Esophagus squamous epithelium (tissue), 5 donors: Measurements from ENCODE around the gene CACNA1D. TPM values are rescaled to one million over a fixed set of nuclear protein-coding genes. Genes with fewer than 3 reads are reported as not detected.

Source experiments
- DNase-seq: peaks from one replicate; lab custom pipeline; 2025; lab: John Stamatoyannopoulos, UW
- H3K27ac ChIP-seq, 4 donors: fragments of 200-600 bp; sonication (generic); one replicate each; pipeline ENCODE4 v1.5.1; 2016 to 2019; ENCODE audit warnings: mild to moderate bottlenecking in 1 of 4
- H3K27me3 ChIP-seq, 4 donors: fragments of 200-600 bp; sonication (generic); 1 replicate in 3 of 4; 2 replicates in 1 of 4; pipeline versions ENCODE4 v1.5.1 to v1.6.0; 2017 to 2021; ENCODE audit warnings: antibody characterized with exemption in 1 of 4
- H3K36me3 ChIP-seq, 3 donors: fragments of 200-600 bp; sonication (generic); one replicate each; pipeline ENCODE4 v1.5.1; 2016 to 2019
- H3K4me1 ChIP-seq, 3 donors: fragments of 200-600 bp; sonication (generic); one replicate each; pipeline ENCODE4 v1.5.1; 2017 to 2019
- H3K4me3 ChIP-seq, 4 donors: fragments of 200-600 bp; sonication (generic); 1 replicate in 3 of 4; 2 replicates in 1 of 4; pipeline ENCODE4 v1.5.1; 2016 to 2019; ENCODE audit warnings: mild to moderate bottlenecking in 2 of 4, moderate library complexity in 1 of 4
- H3K9me3 ChIP-seq, 3 donors: fragments of 200-600 bp; sonication (generic); one replicate each; pipeline ENCODE4 v1.5.1; 2016 to 2019
- POLR2A ChIP-seq, 4 donors: fragments of 450-650 bp; IDR thresholded peaks; one replicate each; pipeline ENCODE4 v1.6.1; 2017; ENCODE audit warnings: antibody characterized with exemption in 4 of 4, mild to moderate bottlenecking in 4 of 4, moderate library complexity in 3 of 4
- WGBS, 2 donors: methylation state at CpG; one replicate each; pipeline ENCODE4 v1.1.5; 2018; 5-methylcytosine and 5-hydroxymethylcytosine counted together
- intact Hi-C: fragments of 100-400 bp; cut with DNase I; formaldehyde crosslinking; loops from one replicate; pipeline ENCODE4 v1.15.0; 2022
- total RNA-seq, 4 donors: library from RNA; depleted of rRNA; stranded (reverse); fragments of >200 nt; gene quantifications; one replicate each; pipeline ENCODE4 v1.1.0, GENCODE V29; 2016
- TF ChIP-seq, protein P1 (sequence below), 6 experiments: fragments of 450-650 bp in 4 of 6; fragments of 200-600 bp in 2 of 6; sonication (generic) in 2 of 6; IDR thresholded peaks; one replicate each; pipeline ENCODE4 v1.5.1; 2016 to 2019; ENCODE audit warnings: antibody characterized with exemption in 6 of 6, mild to moderate bottlenecking in 4 of 6, moderate library complexity in 4 of 6
- donor health status: DM: yes; HTN: yes; CAD: no.

Gene CACNA1D
- total RNA-seq, 4 donors from 2014 or later: 0.56 to 4.5 (median 3.1) TPM

DNA sequence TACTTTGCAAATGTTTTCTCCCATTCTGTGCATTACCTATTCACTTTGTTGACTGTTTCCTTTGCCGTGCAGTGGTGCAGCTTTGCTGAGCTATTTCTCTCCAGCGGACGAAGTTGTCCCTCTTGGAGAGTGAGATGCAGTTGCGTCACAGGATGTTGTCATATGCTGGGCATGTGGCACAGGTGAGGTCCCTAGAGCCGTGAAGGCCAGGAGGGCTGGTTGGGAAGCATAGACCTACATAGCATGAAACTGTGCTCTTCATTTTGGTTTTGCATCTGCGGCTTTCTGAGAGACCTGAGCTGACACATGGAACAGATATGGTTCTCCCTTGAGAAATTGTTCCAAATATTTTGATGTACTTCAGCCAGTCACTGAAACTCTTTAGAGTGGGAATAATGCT, 108.5 kb downstream of the CACNA1D start:
- DNase-seq: no peak
- no peak for TF ChIP-seq POLR2A (IDR thresholded peaks at IDR 0.05)
- TF ChIP-seq, protein P1, sequence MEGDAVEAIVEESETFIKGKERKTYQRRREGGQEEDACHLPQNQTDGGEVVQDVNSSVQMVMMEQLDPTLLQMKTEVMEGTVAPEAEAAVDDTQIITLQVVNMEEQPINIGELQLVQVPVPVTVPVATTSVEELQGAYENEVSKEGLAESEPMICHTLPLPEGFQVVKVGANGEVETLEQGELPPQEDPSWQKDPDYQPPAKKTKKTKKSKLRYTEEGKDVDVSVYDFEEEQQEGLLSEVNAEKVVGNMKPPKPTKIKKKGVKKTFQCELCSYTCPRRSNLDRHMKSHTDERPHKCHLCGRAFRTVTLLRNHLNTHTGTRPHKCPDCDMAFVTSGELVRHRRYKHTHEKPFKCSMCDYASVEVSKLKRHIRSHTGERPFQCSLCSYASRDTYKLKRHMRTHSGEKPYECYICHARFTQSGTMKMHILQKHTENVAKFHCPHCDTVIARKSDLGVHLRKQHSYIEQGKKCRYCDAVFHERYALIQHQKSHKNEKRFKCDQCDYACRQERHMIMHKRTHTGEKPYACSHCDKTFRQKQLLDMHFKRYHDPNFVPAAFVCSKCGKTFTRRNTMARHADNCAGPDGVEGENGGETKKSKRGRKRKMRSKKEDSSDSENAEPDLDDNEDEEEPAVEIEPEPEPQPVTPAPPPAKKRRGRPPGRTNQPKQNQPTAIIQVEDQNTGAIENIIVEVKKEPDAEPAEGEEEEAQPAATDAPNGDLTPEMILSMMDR (IDR thresholded peaks at IDR 0.05): no peak
- H3K4me1 ChIP-seq: no peaks in the 10 kb centered on the region
- H3K9me3 ChIP-seq: no peaks in the 10 kb centered on the region
- no peaks in the 10 kb centered on the region for H3K36me3 ChIP-seq
- WGBS, 2 donors: 80 to 84% methylated on average over 5 of the region's 6 CpGs
- intact Hi-C loops: no loop called here
- H3K27ac ChIP-seq: no peak overlapping the region
- H3K4me3 ChIP-seq: no peak overlapping the region
- H3K27me3 ChIP-seq: no peaks in the 10 kb centered on the region

DNA sequence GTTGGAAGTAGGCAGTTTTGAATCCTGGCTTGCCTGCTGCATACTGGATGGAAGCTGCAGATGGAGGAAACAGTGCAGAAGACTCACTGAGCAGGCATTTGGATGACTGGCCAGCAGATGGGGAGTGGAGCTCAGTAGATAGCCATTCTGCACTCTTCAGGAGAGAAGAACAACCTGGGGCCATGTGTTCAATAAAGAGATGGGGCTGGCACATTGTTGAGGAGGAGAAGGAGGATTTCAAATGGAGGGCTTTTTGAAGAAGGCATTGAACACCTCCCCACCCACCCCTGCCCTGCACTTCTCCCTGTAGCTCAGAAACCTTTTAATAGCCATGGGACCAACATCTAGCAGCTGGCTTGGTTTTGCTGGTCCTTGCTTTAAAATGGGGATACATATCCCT, 109.8 kb downstream of the CACNA1D start:
- Histone ChIP-seq H3K27ac (no peak overlapping the region), H3K36me3 (no peaks in the 10 kb centered on the region), H3K27me3 (no peaks in the 10 kb centered on the region), H3K9me3 (no peaks in the 10 kb centered on the region), H3K4me3 (no peak overlapping the region), H3K4me1 (no peaks in the 10 kb centered on the region)
- intact Hi-C loops: no loop called here
- no peak for DNase-seq
- TF ChIP-seq, protein P1 (IDR thresholded peaks at IDR 0.05): no peak
- no peak for TF ChIP-seq POLR2A (IDR thresholded peaks at IDR 0.05)

DNA sequence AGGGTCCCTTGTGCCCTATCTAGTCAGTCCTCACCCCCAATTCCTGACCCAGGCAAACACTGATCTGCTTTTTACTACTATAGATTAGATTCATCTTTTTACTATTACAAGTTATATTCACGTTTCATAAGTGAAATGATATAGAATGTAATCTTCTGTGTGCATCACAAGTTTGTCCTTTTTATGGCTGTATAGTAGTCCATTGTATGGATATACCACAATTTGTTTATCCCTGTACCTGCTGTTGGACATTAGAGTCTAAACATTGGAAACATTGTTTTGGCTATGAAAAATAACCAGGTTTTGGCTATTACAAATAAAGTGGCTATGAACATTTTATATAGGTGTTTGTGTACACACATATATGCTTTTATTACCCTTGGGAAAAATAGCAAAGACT, 112.4 kb downstream of the CACNA1D start:
- WGBS, 2 donors: 60 to 73% methylated on average over 1 of the region's 1 CpG
- H3K9me3 ChIP-seq: no peaks in the 10 kb centered on the region
- TF ChIP-seq, protein P1 (IDR thresholded peaks at IDR 0.05): no peak
- TF ChIP-seq POLR2A (IDR thresholded peaks at IDR 0.05): no peak
- no peak overlapping the region for H3K27ac ChIP-seq
- no peaks in the 10 kb centered on the region for H3K4me1 ChIP-seq
- intact Hi-C loops: no loop called here
- DNase-seq: no peak
- no peaks in the 10 kb centered on the region for H3K27me3 ChIP-seq
- H3K4me3 ChIP-seq: no peak overlapping the region
- no peaks in the 10 kb centered on the region for H3K36me3 ChIP-seq

DNA sequence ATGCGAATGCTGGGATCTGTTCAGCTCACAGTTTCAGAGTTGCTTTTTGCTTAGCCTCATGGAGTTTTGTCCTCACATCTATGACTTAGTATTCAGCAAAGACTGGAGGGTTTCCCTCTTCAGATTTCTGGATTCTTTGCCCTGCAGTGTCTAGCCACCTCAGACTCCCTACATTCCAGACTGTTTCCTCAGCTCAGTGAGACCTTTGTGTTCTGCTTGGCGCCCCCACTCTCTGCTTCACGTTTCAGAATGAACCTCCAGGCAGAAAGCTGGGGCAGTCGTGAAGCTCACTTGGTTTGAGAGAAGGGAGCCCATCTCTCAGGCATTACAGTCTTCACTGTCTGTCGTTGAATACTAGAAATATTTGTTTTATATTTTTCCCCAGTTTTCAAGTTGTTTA, 118.1 kb downstream of the CACNA1D start:
- no peak for DNase-seq
- Histone ChIP-seq H3K9me3 (no peaks in the 10 kb centered on the region), H3K27ac (no peak overlapping the region), H3K27me3 (peaks cover 0 to 2% (median 0%) of the 10 kb centered on the region in 4 donors), H3K4me1 (no peaks in the 10 kb centered on the region), H3K4me3 (no peak overlapping the region), H3K36me3 (no peaks in the 10 kb centered on the region)
- 66 to 73% methylated on average over 5 of the region's 5 CpGs for WGBS, 2 donors
- no peak for TF ChIP-seq POLR2A (IDR thresholded peaks at IDR 0.05)
- TF ChIP-seq, protein P1 (IDR thresholded peaks at IDR 0.05): no peak
- intact Hi-C loops: no loop called here

DNA sequence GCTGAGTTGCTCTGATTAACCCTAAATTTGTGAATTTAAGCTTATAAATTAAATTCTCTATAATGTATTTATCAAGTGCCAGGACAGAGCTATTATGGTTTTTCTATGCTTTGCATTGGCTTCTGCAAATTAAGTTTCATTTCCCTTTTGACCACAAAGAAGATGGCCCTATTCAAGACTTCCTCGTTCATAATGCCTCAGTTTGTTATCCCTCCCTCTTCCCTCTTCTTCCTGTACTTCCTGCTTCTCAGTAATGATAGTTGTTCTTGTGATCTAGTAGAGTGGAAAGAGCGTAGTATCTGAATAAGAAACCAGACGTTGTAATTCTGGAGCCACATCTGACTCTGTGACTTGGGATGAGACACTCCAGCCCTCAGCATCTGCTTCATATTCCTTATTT, 118.7 kb downstream of the CACNA1D start:
- H3K4me1 ChIP-seq: no peaks in the 10 kb centered on the region

More for the DNA sequence above, 118.7 kb downstream of the CACNA1D start:
- Histone ChIP-seq H3K27ac (no peak overlapping the region), H3K27me3 (peaks cover 0 to 8% (median 0%) of the 10 kb centered on the region in 4 donors), H3K9me3 (no peaks in the 10 kb centered on the region), H3K36me3 (no peaks in the 10 kb centered on the region), H3K4me3 (no peak overlapping the region)
- TF ChIP-seq POLR2A (IDR thresholded peaks at IDR 0.05): no peak
- TF ChIP-seq, protein P1 (IDR thresholded peaks at IDR 0.05): no peak
- no peak for DNase-seq
- 50 to 65% methylated on average over 3 of the region's 3 CpGs for WGBS, 2 donors
- intact Hi-C loops: no loop called here
